SU-DHL-6 (cell line): Measurements from ENCODE around the gene COL6A2.

Experiments used
- H2AFZ ChIP-seq: fragments of 200-600 bp; sonication (generic); 2 replicates; pipeline ENCODE4 v1.6.1; 2014; ENCODE audit warnings: low read depth, mild to moderate bottlenecking, moderate library complexity, mixed read lengths, antibody characterized with exemption, low read length; ENCODE audit not compliant: severe bottlenecking
- H3F3A ChIP-seq: fragments of 200-600 bp; shearing (Covaris generic); 2 replicates; pipeline ENCODE4 v1.6.0; 2016; ENCODE audit warnings: antibody characterized with exemption, mild to moderate bottlenecking; ENCODE audit not compliant: insufficient read depth
- H3K27ac ChIP-seq: fragments of 200-600 bp; sonication (generic); 2 replicates; pipeline ENCODE4 v1.5.1; 2016; ENCODE audit warnings: low read depth, mild to moderate bottlenecking, low read length, moderate library complexity, mixed read lengths
- H3K27me3 ChIP-seq: fragments of 200-600 bp; sonication (generic), shearing (Covaris generic); 2 replicates; pipeline ENCODE4 v1.6.0; 2014; ENCODE audit warnings: mild to moderate bottlenecking, low read length
- H3K36me3 ChIP-seq: fragments of 200-600 bp; sonication (generic); 2 replicates; pipeline ENCODE4 v1.6.1; 2014; ENCODE audit warnings: mild to moderate bottlenecking, low read length, mixed read lengths
- H3K4me2 ChIP-seq: fragments of 300-600, 200-600 bp; shearing (Covaris generic), sonication (generic); 2 replicates; pipeline ENCODE4 v1.6.0; 2014; ENCODE audit warnings: low read length, low read depth, mild to moderate bottlenecking; ENCODE audit not compliant: poor library complexity, severe bottlenecking
- H3K4me3 ChIP-seq: fragments of 200-600 bp; sonication (generic); 2 replicates; pipeline ENCODE4 v1.5.1; 2014; ENCODE audit warnings: antibody characterized with exemption, low read length, mild to moderate bottlenecking, mixed read lengths; ENCODE audit not compliant: insufficient read depth, poor library complexity, severe bottlenecking
- H3K79me2 ChIP-seq: fragments of 200-600 bp; sonication (generic); 2 replicates; pipeline ENCODE4 v1.6.1; 2014; ENCODE audit warnings: mild to moderate bottlenecking, low read length, moderate library complexity; ENCODE audit not compliant: insufficient read depth
- H3K9ac ChIP-seq: fragments of 200-600 bp; sonication (generic); 2 replicates; pipeline ENCODE4 v1.7.0; 2014; ENCODE audit warnings: mild to moderate bottlenecking, low read length
- H3K9me2 ChIP-seq: fragments of 200-600 bp; sonication (generic); replicated peaks from 2 replicates; pipeline ENCODE4 v1.6.1; 2014; ENCODE audit warnings: low read length; ENCODE audit not compliant: insufficient read depth
- H3K9me3 ChIP-seq: fragments of 200-600 bp; sonication (generic); 2 replicates; pipeline ENCODE4 v1.6.1; 2014; ENCODE audit warnings: low read length, mixed read lengths; ENCODE audit not compliant: insufficient read depth
- H4K20me1 ChIP-seq: fragments of 200-600 bp; sonication (generic); 2 replicates; pipeline ENCODE4 v1.6.1; 2014; ENCODE audit warnings: low read depth, mild to moderate bottlenecking, antibody characterized with exemption, low read length, moderate library complexity, mixed read lengths
- EZH2phosphoT487 ChIP-seq: fragments of 200-600 bp; sonication (generic), shearing (Covaris generic); conservative IDR thresholded peaks from 2 replicates; pipeline ENCODE4 v1.6.1; 2018; ENCODE audit warnings: mild to moderate bottlenecking, antibody characterized with exemption, low read length, moderate library complexity, mixed read lengths
- TF ChIP-seq, protein P1 (sequence below): fragments of 200-600 bp; sonication (generic); IDR thresholded peaks from one replicate; pipeline ENCODE4 v1.5.1; 2017; ENCODE audit warnings: antibody characterized with exemption, mild to moderate bottlenecking, low read length, moderate library complexity; ENCODE audit not compliant: insufficient read depth, poor library complexity, severe bottlenecking

Gene COL6A2

DNA sequence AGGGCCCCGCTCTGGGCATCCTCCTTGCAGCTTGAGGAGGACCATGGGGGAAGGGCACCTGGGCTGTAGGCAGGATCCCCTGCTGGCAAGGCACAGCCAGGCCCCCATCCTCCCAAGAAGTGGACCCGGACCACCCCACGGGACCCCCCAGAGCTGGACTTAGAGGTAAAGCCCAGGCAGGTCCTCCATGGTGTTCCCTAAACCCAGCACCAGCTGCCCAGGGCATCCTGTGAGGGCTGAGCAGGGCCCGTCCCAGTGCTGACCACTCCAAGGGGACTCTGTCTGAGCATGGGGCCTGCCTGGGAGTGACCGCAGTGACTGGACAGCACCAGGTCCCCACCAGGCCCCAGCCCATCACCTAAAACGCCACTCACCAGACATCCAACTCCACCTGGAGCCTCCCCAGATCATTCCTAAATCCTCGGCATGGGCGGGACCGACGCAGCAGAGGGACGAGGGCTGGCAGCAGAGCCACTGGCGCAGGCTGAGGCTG is 21.3 kb downstream of the COL6A2 start:
- no peak overlapping the region for H2AFZ ChIP-seq
- H3K4me3 ChIP-seq = no peak overlapping the region
- H3K27ac ChIP-seq = no peak overlapping the region
- no peaks in the 10 kb centered on the region for H3F3A ChIP-seq
- TF ChIP-seq, protein P1, sequence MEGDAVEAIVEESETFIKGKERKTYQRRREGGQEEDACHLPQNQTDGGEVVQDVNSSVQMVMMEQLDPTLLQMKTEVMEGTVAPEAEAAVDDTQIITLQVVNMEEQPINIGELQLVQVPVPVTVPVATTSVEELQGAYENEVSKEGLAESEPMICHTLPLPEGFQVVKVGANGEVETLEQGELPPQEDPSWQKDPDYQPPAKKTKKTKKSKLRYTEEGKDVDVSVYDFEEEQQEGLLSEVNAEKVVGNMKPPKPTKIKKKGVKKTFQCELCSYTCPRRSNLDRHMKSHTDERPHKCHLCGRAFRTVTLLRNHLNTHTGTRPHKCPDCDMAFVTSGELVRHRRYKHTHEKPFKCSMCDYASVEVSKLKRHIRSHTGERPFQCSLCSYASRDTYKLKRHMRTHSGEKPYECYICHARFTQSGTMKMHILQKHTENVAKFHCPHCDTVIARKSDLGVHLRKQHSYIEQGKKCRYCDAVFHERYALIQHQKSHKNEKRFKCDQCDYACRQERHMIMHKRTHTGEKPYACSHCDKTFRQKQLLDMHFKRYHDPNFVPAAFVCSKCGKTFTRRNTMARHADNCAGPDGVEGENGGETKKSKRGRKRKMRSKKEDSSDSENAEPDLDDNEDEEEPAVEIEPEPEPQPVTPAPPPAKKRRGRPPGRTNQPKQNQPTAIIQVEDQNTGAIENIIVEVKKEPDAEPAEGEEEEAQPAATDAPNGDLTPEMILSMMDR = no peak
- TF ChIP-seq EZH2phosphoT487 = no peak
- no peaks in the 10 kb centered on the region for H4K20me1 ChIP-seq
- H3K36me3 ChIP-seq = no peaks in the 10 kb centered on the region
- no peaks in the 10 kb centered on the region for H3K9me2 ChIP-seq
- no peaks in the 10 kb centered on the region for H3K9me3 ChIP-seq
- no peak overlapping the region for H3K9ac ChIP-seq
- no peak overlapping the region for H3K4me2 ChIP-seq
- H3K79me2 ChIP-seq = no peaks in the 10 kb centered on the region
- H3K27me3 ChIP-seq = no peaks in the 10 kb centered on the region

GRCh38 chr21:46119637-46120271 is 21.8 kb downstream of the COL6A2 start:
- H3K79me2 ChIP-seq = no peaks in the 10 kb centered on the region

DNA sequence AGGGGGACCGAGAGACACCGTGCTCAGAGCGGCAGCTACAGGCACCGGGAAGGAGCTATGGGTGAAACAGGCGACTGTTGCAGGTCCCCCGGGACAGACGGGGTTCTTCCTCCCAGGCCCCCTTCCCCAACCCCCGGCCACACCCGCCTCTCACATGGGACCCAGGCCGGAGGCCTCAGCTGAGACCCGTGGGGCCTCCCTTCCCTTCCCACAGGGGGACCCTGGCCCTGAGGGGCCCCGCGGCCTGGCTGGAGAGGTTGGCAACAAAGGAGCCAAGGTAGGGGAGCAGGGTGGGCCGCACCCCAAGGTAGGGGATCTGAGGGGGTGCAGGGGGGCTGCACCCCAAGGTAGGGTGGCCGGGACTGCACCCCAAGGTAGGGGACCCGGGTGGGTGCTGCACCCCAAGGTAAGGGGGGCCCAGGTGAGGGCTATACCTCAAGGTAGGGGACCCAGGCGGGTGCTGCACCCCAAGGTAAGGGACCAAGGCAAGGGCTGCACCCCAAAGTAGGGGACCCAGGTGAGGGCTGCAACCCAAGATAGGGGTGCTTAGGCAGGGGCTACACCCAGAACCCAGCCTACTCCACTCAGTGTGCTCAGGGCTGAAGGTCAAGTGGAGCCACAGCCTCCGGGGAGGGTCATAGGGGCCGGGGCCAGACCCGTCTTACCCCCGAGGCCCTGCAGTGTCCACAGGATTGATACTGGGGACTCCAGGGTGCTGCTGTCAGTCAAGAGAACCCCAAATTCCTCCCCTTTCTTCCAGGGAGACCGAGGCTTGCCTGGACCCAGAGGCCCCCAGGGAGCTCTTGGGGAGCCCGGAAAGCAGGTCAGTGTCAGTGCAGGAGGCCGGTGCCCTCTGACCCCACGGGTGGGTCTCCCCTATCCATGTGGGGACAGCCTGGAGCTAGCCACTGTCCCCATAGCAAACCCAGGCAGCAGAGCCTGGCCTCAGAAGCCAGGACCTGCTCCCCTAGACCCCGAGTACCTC is 22.7 kb downstream of the COL6A2 start:
- Histone ChIP-seq H2AFZ (no peak overlapping the region), H3K36me3 (no peaks in the 10 kb centered on the region), H3K9me2 (no peaks in the 10 kb centered on the region), H3K79me2 (no peaks in the 10 kb centered on the region), H3K27ac (no peak overlapping the region), H3K9ac (no peak overlapping the region), H3K27me3 (no peaks in the 10 kb centered on the region), H4K20me1 (no peaks in the 10 kb centered on the region), H3K4me3 (no peak overlapping the region), H3K4me2 (no peak overlapping the region), H3F3A (no peaks in the 10 kb centered on the region), H3K9me3 (no peaks in the 10 kb centered on the region)
- no peak for TF ChIP-seq EZH2phosphoT487
- TF ChIP-seq, protein P1 = no peak

More at GRCh38 chr21:46119637-46120271, 21.8 kb downstream of the COL6A2 start:
- no peak for TF ChIP-seq EZH2phosphoT487
- TF ChIP-seq, protein P1 = no peak
- Histone ChIP-seq H2AFZ (no peak overlapping the region), H3K9ac (no peak overlapping the region), H3K27me3 (no peaks in the 10 kb centered on the region), H3K27ac (no peak overlapping the region), H3K36me3 (no peaks in the 10 kb centered on the region), H3K4me3 (no peak overlapping the region), H4K20me1 (no peaks in the 10 kb centered on the region), H3K9me3 (no peaks in the 10 kb centered on the region), H3K9me2 (no peaks in the 10 kb centered on the region), H3K4me2 (no peak overlapping the region), H3F3A (no peaks in the 10 kb centered on the region)
